Eye (tissue), 1 donor: ENCODE results near the gene B4GALT6.
A peak's percentile ranks its signal among the peaks of the same experiment; 100 is the strongest.

Experiments used
- DNase-seq: peaks from one replicate; pipeline ENCODE4 v3.0.0-alpha.2; 2015

Gene B4GALT6

DNA sequence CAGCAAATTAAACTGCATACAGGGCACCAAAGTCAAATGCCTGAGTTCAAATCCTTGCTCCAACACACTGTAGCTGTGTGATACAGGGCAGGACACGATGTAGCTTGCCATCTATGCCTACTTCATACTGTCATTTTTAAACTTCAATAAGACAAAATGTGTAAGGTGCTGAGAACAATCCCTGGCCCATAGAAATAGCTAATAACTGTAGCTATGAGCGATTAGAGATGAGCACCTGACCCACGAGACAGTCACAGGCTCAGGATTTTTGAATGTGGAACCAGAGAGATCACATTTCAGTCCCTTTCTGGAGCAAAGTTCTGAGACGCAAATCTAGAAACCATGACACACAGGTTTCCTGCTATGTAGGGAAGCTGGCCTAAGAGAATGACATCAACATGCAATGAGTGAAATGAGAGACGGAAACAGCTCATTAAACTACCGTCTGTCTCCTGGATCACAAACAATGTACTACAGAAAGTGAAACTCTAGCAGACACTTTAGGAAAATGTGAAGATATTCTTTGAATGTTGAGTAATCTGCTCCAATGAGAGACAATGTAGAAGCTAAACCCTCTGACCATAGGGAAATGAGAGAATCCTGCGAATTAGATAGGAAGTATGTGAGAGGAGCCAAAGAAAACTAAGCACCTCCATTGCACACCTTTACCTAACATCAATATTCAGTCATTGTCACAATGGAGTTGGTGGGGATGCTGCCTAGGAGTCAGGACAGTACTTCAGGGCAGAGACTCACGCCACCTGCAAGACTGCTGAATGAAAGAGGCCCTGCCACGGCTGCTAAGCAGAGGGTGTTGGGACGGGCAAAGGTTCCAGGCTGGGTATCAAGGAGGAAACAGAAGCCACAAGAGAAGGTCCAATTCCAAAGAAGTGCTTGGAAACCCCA is 25.5 kb downstream of the B4GALT6 start:
- DNase-seq = no peak

DNA sequence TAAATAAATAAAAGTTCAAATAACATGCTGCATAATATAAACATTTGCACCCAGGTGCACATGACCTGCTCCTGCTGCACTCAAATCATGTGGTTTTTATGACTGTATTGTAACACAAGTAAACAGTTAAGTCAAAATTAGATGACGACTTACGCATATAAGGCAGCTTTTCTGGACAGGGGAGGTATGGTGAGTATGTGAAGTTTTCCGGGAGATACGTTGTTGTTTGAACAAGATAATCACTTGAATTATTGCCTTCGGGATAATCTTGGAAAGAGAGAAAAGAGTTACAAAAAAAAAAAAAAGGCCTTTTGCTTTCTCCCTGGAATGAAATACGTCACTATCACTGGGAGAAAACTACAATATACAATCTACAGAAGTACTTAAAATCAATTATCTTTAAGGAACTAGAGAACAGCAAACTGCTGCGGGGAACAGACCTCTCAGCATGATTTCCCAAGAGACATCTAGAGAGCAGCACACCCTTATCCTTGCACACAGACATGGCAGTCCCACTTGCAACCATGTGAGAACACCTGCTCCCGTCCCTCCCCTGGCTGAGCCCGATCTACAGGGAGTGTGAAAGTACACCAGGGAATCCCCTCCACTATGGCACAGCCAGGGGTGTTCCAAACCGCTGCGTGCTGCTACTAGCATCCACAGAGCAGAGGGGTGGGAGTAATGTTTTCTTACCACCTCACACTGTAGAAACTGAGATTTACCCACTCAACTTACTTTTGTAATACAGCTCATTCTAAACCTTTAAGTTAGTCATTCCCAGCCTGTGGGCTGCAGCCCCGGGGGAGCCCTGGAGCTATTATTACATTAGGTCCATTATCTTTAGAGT is 26.3 kb downstream of the B4GALT6 start:
- peak; percentile 58 for DNase-seq

- DNase-seq = no peak
These were observed 27.6 kb downstream of the B4GALT6 start for GRCh38 chr18:31656754-31657153.

DNA sequence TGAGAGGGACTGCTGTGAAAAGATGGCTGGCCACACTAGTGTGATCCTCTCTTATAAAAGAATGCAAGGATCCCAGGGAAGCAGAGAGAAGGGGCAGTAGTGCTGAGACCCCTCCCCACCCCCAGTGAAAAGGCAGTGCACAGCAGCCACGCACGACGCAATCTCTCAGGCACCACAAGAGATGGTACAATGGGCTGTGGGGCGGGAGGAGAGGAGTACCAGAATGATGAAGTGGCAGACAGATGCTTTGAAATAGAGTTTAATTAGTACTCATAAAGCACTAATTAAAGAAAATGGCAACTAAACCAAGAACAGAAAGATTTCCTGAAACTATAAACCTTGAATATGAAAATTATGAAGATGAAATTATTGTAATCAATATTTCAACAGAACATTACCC is 29.0 kb downstream of the B4GALT6 start:
- no peak for DNase-seq

DNA sequence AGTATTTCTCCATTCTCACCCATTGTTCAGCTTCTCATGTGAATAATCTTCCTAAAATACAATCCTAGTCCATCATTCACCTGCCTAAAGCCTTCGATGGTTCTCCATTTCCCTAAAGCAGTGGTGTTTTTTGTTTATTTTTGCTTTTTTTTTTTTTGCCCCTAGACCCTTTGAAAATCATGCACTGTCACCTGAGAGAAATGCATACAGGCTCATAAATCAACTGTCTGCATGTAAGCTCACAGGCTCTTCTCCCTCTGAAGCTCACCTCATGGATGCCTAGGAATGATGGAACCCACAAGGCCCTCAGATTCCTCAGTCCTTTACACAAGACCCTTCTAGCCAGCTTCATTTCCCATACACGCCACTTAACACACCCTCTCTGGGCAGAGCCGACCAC is 31.5 kb downstream of the B4GALT6 start:
- DNase-seq = no peak

DNA sequence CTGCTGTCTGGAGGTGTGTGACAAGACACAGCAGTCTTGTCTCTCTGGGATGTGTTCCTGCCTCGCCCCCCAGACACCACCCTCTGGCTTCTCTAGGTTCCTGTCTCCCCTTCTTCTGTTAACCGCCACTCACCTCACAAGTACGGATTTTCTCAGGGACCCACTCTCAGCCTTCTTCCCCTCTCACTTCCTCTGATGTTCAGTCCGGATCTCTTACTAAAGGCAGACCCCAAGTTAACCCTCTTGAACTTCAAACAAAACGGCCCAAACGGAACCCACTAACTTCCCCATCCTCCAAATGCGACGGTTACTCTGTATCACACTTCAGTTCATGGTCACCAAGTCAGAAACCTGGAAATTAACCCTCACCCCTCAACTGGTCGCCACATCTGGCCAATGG is 32.0 kb downstream of the B4GALT6 start:
- DNase-seq = no peak

DNA sequence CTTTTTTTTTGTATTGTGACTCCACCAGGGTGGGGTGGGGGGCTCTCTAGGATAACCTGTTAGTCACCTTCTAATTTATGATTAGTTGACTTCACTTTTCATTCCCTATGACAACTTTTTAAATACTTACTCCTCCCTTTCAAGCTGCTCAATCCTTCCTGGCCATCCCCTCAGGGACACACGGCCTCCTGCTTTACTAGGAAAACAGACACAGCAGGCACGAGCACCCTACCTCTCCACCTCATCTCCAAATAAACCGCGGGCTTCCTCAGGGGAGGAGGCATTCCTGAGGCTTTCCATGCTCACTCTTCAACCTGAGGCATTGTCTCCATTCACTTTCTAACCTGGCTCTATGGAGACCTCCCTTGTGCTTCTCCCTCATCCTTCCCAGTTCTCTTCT is 33.0 kb downstream of the B4GALT6 start:
- no peak for DNase-seq

DNA sequence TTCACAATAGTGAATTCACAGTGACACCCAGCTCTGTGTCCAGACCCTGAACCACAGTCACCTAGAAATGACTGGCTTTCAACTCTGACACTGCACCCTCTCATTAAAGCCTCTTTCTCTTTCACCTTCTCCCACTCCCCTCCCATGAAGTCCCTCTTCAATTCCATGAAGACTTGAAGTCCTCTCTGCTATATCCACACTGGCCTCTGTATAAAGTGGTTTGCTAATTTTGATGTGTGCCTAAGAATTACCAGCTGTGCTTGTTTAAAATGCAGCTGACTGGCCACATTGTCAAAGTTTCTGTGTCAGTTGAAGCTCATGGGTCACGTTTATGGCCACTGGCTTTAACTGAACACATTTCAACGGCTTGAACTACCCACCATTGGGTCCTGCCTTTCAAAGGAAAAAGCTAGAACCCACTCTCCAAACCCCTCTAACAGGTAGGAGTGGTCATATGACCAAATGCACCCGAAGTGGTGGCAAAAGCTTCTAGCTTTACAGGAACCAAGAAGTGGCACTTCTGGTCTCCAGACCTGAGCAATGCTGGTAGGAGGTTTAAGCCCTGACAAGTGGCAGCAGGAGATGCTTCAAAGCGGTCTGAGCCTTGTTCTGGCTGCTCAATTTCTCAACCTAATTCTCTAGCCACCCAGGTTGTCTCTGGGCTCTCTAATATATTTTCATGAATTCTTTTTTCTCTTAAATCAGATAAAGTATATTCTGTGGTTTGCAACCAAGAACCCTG is 34.2 kb downstream of the B4GALT6 start:
- DNase-seq = no peak

- no peak for DNase-seq
These were observed 34.9 kb downstream of the B4GALT6 start for GRCh38 chr18:31649449-31649848.

DNA sequence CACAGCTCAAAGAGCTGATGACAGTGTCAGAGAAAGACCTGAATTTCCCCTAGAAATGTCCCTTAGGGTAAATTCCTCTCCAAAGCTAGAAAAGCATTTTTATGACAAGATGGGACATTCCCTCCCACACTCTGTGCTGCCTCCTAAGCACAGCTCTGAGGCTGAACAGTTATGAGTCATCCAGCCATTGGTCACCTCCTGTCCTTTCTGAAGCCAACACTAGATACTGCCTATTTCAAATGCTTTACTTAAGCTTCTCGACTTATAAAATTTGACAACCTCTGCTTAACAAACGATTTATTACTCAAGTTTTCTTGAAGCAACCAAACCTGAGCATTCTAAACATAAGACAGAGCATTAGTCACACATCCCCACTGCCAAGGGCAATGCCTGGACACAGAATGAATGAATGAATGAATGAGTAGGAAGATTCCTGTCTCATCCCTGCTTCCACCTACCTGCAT is 35.4 kb downstream of the B4GALT6 start:
- peak; percentile 19 for DNase-seq

DNA sequence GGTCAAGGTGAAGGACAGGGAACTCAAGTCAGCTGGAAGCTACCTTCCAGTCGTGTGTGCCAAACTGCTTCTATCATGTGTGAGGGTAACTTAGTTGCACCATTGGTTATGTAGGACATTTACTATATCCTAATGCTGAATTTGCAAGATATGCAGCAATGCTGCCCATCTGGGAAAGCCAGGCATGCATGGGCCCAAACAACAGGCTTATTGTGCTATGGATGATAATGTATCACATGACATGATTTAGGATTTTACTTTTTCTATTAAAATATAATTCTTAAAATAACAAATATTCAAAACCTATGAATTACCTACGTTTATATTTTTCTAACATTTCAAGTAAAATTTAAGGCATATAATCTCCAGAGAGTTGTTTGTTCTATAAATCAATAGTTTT is 35.9 kb downstream of the B4GALT6 start:
- no peak for DNase-seq

DNA sequence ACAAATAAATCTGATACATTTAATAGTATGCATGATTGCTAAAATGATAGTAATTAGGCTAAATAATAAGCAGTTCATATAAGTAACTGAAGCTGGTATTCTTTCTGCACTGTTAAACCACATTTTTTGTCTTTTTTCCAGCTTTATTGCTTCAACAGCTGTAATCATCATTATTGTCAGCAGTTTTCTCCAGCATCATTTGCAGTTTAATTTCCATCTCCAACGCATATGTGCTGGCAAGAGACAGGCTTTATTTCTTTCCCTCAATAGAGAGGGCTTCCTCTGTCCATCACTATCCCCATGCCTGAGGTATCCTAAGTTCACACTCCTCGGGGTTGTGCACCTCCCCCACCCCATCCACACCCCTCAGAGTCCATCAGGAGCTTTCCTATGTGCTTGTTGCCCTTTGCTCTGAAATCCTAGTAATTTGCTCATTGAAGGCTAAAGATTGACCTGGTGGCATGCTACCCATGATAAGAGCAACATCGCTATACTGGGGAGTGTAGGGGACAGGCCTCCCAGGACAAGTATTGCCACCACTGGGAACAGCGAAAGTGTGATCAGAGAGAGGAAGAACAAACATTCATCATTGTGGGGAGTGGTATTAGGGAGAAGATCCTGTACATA is 37.1 kb downstream of the B4GALT6 start:
- no peak for DNase-seq

DNA sequence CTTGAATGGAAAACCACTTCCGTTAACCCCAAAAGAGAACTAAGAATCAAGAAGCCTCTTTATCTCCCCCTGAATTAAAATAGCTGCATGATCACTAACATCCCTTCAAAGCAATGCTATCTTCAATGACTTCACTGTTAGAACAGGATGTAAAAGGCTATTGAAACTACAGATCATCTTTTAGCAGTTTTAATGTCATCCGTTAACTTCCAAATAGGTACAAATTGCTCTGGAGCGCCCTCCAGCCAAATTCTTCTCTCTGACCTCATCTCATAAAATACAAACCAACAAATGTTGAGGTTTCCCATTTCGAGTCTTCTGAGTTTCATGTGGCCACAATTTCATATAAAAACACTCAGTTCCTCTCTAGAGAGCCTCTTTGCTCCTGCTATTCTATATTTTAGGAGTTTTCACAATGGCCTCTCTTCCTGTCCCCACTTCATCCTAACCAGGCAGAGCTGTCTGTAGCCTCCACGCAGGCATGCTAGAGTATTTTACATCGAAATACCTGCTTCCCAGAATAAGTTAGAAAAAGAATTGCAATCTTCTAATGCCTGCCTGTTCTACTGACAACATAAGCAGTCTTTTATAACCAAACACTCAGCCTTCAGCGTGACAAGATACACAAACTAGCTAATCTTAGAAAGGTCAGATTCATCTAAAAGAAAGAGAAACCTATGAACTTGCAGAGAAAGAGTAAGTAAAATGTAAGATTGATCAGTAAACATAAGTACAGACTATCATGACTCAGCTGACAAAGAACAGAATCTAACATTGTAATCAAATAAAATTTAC is 37.9 kb downstream of the B4GALT6 start:
- no peak for DNase-seq

GRCh38 chr18:31645411-31645810 is 39.0 kb downstream of the B4GALT6 start:
- no peak for DNase-seq

- no peak for DNase-seq
These were observed 41.4 kb downstream of the B4GALT6 start for GRCh38 chr18:31643003-31643402.

DNA sequence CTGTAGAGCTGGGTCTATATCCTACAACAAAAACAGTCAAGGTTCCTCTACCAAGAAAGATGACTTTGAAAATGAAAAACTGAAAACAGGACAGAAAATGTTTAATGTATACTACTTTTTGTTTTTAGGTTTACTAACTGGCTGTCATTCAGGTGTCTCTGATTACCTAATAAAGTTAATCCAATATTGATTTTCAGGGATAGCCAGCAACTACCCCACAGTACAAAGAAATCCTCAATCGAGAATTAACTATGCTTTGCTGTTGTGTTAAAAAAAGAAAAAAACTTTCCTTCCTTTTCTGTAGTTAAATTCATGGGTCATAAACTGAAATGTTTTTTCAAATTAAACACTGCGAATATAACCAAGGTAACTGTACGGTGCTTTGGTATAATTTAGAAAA is 46.9 kb downstream of the B4GALT6 start:
- no peak for DNase-seq

DNA sequence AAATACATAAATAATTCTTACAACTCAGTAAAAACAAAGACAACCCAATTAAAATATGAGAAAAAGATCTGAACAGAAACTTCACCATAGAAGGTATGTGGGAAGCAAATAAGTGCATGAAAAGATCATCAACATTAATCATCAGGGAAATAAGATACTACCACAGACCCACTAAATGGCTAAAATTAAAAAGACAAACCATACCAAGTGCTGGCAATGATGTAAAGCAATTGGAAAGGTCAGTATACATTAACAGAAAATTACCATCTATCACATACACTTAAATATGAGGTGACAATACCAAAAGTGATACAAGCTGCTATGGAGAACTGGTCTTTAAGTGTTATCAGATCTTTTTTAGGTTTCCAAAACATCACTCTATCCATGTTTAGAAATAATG is 48.0 kb downstream of the B4GALT6 start:
- no peak for DNase-seq

DNA sequence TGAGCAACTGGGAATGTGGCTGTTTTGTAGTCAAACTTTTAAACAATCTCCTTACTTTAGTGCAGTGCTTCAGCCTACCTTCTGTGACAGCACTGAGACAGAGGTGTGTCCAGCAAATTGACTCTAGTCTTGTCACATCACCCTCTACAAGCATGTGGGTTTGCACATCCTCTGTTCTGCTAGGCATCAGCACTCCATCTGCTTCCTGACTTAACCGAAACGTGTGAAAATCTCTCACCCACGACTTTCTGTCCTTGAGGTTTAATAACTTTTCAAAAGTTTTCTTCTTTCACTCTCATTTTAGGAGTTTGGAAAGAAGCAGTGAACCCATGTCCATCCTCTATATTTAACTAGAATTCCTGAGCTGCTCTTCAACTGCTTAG is 50.1 kb downstream of the B4GALT6 start:
- no peak for DNase-seq

DNA sequence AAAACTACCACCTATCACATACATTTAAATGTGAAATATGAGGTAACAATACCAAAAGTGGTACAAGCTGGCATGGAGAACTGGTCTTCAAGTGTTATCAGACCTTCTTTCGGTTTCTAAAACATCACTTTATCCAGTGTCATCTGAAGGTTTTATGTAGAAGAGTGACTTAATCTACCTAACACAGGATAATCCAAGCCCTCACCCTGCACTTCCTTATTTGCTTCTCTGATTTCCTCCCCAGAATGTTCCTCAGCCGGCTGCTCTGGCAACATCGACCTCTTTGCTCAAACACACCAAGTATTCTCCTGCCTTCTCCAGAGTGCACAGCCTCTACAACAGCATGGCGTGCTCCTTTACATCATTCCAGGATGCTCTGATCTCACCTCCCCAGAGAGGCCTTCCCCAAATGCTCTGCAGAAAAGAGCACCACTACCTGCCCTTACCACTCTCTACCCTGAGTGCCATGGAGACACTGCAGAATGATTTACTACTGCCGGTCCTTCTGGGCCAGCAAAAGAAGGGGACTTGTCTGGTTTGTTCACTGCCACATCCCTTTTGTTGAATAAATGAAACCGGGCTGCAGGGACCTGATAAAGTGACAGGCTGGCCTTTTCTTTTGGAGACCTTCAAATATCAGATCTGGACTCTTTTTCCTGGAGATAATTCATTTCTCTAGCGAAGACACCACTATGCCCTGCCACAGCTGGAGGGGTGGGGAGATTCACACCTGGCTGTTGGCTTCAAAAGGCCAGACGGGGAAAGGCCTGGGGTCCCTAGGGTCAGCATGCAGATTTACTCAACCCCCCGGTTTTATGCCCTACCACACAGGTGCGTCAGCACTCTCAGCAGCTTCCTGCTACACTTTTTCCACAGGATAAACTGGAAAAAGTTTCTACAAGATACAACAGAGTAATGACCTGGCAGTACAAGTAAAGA is 50.7 kb downstream of the B4GALT6 start:
- DNase-seq = no peak

DNA sequence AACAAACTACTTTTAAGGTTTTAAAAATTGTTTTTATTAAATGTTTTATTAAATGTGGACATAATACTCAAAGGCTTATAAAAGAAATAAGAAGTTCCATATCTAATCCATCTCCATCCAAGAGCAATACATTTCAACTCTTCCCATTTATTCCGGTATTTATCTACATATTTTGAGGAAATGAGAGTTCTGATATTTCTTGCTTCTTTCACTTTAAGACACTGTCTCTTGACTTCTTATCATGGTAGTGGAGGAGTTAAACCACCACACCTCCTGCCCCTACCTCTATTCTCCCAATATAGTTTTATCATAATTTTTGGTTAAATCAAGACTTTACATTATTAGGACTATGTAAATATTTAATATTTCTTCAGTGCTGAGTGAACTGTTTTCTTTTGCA is 52.0 kb downstream of the B4GALT6 start:
- DNase-seq = no peak

DNA sequence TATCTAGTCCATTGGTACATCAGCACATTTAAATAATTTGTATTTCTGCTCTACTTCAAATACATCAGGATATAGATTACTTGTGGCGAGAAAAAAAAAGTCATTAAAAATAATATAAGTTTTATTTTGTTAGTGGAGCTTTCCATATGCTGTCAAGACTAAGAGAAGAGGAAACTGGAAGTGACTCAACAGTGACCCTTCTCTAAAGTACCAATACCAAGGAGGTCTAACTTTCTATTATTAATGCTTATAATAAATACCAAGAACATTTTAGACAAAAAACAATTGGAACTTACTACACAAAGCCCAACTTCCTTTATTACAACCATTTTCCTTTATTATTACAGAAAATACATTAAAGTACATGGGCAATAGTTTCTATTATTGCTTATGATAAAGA is 52.9 kb downstream of the B4GALT6 start:
- DNase-seq = no peak
